HG03439 (cell line): ENCODE results near the gene TMEM245.
A peak's percentile ranks its signal among the peaks of the same experiment; 100 is the strongest.
"Not testable (repeated sequence)": the region's sequence is repeated elsewhere in the genome, so short reads cannot be mapped to it uniquely, and the experiment has no call there.

ENCODE experiments used
- ATAC-seq: cut with Tn5 transposase; IDR thresholded peaks from one replicate; pipeline ENCODE4 v1.9.1; 2021; ENCODE audit warnings: mild to moderate bottlenecking, moderate library complexity; ENCODE audit not compliant: unreplicated experiment

Gene TMEM245

GRCh38 chr9:109134167-109134578 is 14.4 kb upstream of the TMEM245 start:
- no peak for ATAC-seq

GRCh38 chr9:109133533-109133932 is 13.8 kb upstream of the TMEM245 start:
- no peak for ATAC-seq

GRCh38 chr9:109132567-109133021 is 12.8 kb upstream of the TMEM245 start:
- ATAC-seq = no peak

- no peak for ATAC-seq
Measured at GRCh38 chr9:109129470-109130197, 9.9 kb upstream of the TMEM245 start.

- ATAC-seq = not testable (repeated sequence)
Measured at GRCh38 chr9:109126671-109127070, 6.9 kb upstream of the TMEM245 start.

- no peak for ATAC-seq
Measured at GRCh38 chr9:109124121-109124520, 4.4 kb upstream of the TMEM245 start.

- ATAC-seq = no peak
Measured at GRCh38 chr9:109122726-109123621, 3.2 kb upstream of the TMEM245 start.

GRCh38 chr9:109121232-109121796 is 1.6 kb upstream of the TMEM245 start:
- no peak for ATAC-seq

- no peak for ATAC-seq
Measured at GRCh38 chr9:109120204-109120789, 550 bp upstream of the TMEM245 start.

- no peak for ATAC-seq
Measured at GRCh38 chr9:109118808-109119438, 824 bp downstream of the TMEM245 start.

GRCh38 chr9:109117856-109118807 is 1.6 kb downstream of the TMEM245 start:
- no peak for ATAC-seq

- no peak for ATAC-seq
Measured at GRCh38 chr9:109115931-109116526, 3.7 kb downstream of the TMEM245 start.

GRCh38 chr9:109114670-109115069 is 5.1 kb downstream of the TMEM245 start:
- no peak for ATAC-seq

GRCh38 chr9:109113892-109114609 is 5.7 kb downstream of the TMEM245 start:
- no peak for ATAC-seq

- ATAC-seq = no peak
Measured at GRCh38 chr9:109113254-109113653, 6.5 kb downstream of the TMEM245 start.

GRCh38 chr9:109110329-109111021 is 9.3 kb downstream of the TMEM245 start:
- peak; percentile 83 for ATAC-seq

- ATAC-seq = no peak
Measured at GRCh38 chr9:109109967-109110328, 9.8 kb downstream of the TMEM245 start.

GRCh38 chr9:109108318-109108717 is 11.4 kb downstream of the TMEM245 start:
- ATAC-seq = no peak
